ENCODE measurements around the gene OR4F15.
"Not testable (repeated sequence)": the region's sequence is repeated elsewhere in the genome, so short reads cannot be mapped to it uniquely, and the experiment has no call there.

The OR4F15 gene, protein sequence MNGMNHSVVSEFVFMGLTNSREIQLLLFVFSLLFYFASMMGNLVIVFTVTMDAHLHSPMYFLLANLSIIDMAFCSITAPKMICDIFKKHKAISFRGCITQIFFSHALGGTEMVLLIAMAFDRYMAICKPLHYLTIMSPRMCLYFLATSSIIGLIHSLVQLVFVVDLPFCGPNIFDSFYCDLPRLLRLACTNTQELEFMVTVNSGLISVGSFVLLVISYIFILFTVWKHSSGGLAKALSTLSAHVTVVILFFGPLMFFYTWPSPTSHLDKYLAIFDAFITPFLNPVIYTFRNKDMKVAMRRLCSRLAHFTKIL

DNA sequence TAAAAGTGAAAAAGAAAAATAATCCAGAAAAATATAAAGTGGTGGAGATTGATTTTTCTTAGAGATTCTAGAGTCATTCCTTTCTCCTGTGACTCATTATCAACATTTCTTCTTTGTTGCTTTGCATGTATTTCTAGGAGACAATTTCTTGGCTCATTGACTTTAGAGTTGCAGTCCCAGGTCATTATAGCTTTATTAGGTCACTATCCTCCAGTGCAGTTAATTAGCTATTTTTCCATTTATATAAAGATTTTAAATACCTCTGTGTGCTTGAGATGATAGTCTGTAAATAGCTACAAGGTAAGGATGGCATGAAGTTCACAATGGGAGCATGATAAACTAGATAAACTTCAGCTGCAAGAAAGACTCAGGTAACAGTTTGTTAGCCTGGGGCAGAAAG lies at the start of gene OR4F15:
OR4F15 (plus strand) TSS at position 301 of the 400 bp plus-strand sequence. CDS start 5,985 bp downstream, outside the sequence.
- DNase-seq = no peak

DNA sequence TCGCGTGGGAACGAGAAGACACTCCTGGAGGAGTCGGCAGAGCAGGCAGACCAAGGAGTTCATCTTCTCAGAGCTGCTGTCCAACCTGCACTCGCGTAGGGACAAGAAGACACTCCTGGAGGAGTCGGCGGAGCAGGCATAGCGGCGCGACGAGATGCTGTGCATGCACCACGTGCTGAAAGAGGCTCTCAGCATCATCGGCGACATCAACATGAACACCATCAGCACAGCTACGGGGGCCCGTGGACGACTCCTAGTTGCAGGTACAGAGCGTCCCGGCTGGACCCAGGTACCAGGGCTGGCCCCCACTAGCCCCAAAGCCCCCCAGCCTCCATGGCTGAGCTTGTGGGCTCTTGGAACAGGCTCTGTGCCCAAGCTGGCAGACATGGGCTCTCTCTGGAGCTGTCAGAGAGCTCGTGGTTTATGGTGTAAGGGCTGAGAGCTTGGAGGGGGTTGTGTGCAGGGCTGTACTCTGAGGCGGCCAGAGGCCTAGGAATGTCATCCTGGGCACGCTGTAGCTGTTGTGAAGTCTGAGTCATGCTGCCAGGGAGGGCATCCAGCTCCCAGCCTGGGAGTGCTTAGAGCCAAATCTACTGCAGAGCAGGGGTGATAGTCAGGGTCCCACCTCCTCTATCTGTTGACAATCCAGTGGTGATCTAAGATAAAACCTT lies 47.2 kb upstream of the OR4F15 start:
- DNase-seq = not testable (repeated sequence)

DNA sequence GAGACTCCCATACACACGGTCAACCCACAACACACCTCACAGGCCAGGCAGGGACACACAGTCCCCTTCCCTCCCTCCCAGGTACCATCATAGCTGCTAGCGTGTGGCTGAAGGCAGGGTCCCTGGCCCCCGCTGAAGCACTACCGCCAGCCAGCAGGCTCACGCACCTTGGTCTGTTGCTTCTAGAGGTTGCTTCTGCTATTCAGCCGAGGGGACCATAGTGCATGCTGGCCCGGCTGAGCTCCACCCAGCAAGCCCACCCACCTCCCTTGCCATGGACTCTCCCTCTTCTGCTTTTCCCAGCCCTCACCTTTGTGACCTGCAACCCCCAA lies 46.7 kb upstream of the OR4F15 start:
- DNase-seq = not testable (repeated sequence)

DNA sequence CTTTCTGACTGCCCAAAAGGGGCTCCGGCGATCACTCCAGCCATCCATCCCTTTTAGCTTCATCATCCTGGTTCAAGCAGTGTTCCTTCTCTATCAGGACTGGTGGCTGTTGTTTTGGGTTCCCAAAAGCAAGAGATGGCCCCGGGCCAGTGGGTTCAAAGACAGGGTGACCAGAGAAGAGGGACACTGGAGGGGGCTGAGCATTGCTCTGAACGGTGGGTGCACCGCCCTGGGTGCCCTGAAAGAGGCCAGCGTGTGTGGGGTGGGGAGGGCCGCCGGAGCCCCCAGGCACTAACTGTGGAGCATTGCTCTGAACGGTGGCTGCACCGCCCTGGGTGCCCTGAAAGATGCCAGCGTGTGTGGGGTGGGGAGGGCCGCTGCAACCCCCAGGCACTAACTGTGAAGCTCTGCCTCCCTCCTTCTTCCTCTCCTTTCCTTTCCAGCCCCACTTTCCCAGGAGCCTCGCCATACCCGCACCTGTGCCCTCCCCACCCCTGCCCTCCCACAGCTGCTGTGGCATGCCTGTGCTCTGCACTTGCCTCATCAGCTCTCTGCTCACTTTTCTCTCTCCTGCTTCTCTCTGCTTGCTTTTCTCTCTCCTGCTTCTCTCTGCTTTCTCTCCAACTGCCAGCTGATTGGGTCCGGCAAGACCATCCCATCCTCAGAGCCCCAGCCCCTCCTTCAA lies 46.1 kb upstream of the OR4F15 start:
- DNase-seq = no peak

DNA sequence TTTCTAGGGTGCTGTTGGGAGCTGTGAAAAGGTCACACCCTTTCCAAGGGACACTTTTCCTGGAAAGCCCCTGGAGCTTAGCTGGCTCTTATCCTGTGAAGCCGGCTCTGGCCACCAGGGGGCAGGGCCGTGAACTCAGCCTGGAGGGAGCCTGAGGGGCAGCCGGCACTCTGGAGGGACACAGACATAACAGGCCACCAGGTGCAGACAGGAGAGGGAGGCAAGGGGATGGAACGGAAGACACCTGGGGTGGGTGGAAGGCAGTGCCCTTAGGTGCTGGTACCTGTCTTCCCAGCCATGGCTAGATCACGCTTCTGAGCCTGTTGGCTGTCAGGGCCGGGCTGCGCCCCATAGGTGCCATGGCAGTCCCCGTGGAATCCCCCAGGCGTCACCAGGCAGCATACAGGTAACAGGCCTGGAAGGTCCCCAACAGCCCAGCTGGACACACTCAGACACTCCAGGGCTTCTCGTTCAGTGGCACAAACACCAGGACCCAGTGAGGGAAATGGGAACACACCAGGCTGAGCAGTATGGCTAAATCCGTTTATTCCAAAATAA lies 44.8 kb upstream of the OR4F15 start:
- DNase-seq = not testable (repeated sequence)

DNA sequence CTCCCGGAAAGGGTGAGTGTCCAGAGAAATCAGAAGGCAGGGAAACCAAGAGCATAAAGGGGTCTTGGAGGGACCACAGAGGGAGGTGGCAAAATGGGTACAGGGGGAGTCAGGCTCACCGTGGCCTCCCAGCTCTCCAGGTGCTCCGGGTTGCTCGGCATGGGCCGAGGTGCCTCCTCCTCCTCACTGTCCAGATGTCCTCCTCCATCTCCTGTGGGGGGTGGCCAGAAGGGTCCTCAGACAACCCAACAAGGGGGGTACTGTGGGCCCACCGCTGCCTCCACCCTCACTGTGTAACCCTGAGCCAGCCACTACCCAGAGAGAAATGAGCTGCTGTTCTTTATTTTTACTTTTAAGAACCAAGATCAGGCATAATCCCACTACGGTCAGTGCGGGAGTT lies 39.1 kb upstream of the OR4F15 start:
- DNase-seq = no peak

DNA sequence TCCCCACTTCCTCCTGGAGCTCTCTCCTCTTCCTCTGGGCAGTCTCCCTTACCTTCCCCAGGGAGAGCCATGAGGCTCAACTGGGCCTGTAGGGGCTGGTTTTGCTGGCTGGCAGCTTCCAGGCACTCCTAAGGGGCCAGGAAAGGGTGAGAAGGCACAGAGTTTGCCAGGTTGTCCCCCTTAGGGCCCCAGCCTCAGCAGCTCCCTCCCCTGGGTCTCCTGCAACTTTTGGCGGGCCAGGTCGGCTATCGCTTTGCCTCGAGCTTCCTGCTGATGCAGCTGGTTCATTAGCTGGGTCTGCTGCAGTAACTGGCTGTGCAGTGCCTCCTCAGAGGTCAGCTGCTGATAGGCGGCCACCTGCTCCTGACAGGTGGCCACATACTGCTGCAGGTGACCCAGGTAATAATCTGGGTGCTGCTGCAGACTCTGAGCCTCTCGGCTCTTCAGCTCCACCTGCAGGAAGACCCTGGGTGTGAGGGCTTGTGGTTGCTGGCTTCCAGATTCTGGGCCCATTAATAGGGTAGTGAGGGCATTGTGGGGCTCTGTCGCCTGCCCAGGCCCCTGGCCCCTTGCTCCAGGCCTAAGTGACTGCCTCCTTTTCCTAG lies 38.4 kb upstream of the OR4F15 start:
- DNase-seq = no peak

DNA sequence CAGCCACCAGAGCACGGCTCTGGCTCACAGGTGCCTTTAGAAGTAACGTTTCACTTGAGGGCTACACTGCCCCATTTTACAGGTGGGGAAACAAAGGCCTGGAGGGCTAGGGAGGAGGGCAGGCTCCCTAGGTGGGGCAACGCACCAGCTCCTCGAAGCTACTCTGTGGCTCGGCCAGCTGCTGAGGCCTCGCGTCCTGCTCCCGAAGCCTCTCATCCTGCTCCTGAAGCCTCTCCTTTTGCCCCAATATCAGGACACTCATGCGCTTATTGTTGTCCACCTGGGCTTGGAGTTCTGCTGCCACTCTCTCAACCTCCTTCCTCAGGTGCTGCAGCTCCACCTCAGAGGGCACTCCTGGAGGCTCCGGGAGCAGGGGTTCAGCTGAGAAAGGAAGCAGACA lies 36.9 kb upstream of the OR4F15 start:
- no peak for DNase-seq

DNA sequence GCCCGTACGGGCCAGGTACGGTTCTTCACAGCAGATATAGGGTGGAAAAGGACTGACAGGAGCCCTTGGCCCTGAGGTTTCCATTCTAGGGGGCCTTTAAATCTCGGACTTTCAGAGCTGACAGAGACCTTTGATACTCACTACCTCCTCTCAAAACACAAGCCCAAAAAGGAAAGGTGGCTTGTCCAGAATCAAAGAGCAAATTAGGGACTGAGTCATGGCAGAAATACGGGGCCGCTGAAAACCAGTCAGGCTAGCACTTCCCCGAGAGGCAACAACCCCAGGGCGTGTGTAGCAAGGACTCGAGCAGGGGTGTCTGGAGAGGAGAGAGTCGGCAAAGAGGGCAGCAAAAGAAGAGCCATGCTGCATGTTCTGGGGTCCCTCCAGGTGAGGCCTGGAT lies 33.4 kb upstream of the OR4F15 start:
- DNase-seq = not testable (repeated sequence)

DNA sequence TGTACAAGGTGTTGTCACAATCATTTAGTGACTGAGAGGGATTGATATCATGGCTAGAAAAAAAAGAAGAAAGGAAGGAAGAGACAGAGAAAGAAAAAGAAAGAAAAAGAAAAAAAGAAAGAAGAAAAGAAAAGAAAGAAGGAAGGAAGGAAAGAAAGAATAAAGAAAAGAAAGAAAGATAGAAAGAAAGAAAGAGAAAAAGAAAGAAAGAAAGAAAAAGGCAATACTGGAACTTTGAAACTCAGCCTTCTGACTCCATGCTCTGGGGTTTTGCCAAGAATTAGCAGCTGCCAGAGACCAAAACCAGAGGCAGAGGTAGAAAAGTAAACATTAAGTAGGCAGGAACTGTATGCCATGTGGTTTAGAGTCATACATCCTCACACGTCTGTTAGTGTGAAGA lies 31.8 kb upstream of the OR4F15 start:
- not testable (repeated sequence) for DNase-seq

DNA sequence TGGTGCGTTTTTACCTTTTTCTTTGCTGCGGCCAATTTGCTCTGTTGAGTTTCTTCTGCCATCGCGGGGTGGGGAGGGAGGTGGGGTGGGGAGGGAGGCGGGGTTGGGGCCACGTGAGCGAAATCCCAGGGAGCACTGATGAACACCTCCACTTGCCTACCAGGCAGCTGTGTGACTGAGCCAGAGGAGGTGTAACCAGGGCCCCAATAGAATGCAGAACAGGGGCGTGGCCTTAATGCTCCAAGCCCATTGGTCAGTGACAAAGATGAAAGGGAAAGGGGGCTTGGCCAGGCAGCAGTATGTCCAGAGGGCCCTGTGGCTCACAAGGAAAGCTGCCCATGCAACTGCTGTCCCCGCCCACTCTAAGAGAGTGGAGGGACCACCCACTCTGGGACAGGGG lies 30.1 kb upstream of the OR4F15 start:
- no peak for DNase-seq

DNA sequence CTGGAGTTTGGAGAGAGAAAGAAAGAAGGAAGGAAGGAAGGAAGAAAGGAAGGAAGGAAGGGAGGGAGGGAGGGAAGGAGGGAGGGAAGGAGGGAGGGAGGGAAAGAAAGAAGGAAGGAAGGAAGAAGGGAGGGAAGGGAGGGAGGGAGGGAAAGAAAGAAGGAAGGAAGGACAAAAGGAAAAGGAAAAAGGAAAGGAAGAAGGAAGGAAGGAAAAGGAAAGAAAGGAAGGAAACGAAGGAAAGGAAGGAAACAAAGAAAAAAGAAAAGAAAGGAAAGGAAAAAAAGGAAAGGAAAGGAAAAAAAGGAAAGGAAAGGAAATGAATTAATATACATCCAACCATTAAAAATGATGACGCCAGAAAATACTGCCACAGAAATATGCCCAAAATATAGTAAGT lies 27.4 kb upstream of the OR4F15 start:
- no peak for DNase-seq

DNA sequence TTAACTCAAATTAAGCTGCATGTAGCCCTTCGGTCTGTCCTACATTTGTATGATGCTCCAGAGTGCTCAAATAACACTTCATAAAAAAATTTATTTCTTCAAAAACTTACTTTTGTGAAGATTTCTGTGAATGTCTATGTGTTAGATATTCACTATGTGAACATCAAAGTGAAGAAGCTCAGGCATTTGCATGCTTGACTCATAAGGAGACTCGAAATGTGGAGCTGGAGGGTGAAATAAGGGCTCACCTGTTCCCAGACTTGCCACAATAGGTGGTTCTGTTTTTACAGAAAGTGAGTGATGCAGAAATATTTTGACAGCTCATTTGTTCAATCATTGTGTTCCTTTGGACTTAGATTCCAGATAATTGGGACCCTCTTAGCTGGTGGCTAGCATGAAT lies 25.6 kb upstream of the OR4F15 start:
- not testable (repeated sequence) for DNase-seq

DNA sequence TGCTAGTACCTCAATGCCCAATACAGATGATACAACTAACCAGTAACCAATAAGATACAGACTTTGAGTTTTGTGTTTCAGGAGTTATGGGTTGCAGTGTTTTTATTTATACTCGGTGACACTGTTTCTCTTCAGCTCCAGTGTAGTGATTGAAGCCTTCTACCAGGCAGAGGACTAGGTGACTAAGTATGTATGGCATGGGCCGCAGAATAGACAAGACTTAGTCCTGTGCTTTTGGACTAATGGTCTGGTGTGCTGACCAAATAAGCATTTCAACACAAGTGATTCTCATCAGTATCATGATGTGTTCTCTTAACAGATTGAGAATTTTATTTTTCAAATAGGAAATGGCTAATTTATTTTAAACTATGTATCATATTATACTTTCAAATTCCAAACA lies 24.0 kb upstream of the OR4F15 start:
- not testable (repeated sequence) for DNase-seq

DNA sequence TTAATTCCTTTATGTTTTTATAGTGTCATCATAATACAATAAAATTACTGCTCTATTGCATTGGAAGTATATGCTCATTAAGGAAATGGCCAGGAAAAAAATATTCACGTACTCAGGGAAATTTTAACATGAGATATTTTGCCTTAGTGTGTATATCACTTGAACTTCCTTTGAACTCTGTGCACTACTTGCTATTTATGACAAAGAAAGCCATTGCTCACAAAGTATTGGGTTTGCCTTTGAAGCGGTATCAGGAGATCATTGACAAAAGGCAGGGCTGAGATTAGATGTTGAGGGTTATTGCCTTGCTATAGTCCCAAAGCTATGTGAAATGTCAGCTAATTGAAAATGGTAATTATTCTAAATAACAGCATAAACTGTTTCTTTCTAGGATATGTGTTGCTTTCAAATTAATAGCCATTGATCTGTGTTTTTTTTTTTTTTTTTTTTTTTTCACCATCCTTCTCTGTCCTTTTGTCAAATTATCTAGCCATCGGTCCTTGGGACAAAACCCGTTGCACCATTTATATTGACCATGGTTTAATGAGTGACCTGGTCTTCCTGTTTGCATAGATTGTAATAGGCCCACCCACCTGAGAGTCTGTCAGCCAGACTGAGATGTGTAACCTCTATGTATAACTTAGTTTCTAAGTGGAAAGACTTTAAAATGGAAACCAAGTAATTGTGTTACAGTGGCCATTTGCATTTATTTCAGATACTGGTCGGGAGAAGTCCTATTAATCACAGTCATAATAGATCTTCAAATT lies 23.3 kb upstream of the OR4F15 start:
- DNase-seq = not testable (repeated sequence)

DNA sequence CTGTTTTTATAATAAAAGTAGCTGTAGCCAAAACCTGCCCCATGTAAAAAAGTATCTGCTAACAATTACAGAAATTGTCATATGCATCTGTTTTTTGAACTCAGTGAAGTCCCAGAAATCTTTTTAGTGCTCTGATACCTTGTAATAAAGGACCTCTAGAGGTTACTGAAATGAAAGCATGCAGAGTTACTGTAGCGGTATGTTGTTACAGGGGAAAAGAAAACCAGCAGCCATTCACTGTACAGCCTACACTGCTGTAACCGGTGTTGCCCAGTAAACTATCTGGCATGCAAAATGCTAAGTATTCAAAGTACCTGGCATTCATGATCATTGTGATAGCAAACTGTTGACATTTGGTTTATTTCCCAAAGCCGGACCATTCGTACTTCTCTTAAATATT lies 21.3 kb upstream of the OR4F15 start:
- not testable (repeated sequence) for DNase-seq

DNA sequence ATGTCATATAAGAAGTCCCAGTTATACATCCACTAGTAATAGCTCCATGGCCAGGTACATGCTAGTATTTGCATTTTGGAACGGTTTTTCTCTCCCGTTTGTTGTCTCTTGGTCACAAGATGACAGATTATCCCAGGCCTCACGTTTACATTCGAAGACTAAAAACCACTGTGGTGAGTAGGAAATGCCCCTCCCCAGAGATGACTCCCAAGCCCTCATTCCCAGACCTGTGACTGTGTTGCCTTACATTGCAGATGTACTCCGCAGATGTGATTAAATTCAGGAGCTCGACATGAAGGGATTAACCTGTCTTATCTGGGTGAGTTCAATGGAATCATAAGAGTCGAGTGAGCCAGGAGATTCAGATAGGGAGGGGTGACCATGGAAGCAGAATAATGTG lies 18.0 kb upstream of the OR4F15 start:
- DNase-seq = not testable (repeated sequence)

DNA sequence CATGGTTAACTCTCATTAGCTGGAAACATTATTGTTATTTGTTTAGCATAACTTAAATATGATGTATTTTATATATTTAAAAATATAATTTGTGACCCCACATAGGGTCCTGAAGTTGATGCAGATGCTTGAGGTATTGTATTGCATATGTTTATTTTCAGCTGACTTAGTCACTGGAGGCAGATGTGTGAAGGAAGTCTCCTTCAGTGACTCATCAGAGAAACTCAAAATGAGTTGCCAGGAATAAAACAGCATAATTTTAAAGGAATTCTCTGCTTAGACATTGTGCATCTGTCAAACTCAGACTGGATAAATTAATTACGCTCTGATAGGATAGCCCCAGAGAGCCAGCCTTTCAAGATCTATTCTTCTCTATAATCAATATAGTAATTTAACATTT lies 16.5 kb upstream of the OR4F15 start:
- no peak for DNase-seq

DNA sequence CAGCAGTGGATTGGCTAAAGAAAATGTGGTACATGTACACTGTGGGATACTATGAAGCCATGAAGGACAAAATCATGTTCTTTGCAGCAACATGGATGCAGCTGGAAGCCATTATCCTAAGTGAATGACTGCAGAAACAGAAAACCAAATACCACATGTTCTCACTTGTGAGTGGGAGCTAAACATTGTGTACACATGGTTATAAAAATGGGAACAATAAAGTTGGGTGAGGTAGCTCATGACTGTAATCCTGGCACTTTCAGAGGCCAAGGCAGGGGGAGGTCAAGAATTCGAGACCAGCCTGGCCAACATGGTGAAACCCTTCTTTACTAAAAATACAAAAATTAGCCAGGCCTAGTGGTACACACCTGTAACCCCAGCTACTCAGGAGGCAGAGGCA lies 12.3 kb upstream of the OR4F15 start:
- no peak for DNase-seq

DNA sequence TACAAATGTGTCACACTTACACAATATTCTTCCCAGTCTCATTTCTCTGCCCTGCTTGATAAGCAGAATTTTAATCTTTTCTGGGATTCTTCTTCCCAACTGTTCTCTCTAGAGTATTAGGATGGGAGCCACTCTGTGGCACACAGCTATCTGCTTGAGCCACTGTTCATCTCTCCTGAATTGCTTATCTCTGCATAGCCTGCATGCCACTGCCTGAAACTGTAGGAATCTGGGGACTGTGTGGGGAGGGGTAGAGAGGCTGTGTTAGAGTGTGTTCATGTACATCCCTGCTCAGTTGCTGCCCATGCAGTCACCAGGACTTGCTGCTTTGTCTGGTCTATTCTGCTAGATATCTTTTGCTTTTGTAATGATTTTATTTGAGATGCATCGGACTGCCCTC lies 11.0 kb upstream of the OR4F15 start:
- DNase-seq = no peak

DNA sequence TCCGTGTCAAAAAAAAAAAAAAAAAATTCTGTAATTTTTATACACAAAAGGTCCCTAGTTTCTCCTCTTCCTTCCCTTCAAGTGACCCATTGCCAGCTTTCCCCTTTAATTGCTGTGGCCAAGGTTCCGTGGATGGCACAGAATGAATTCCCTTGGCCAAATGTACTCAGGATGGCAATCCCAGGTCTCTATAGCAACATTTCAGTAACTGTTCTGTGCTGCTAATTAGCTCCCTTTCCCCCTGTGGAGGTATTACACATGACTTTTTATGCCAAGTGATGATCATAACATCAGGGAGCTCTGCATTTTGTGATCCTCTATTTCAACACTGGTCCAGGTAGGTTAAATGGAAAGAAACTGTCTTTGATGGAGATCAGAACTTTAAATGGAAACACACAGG lies 8.8 kb upstream of the OR4F15 start, which contains the start of gene OR4F6:
OR4F6 (plus strand) TSS at position 301 of the 400 bp plus-strand sequence. CDS start 2,211 bp downstream, outside the sequence.
- no peak for DNase-seq

DNA sequence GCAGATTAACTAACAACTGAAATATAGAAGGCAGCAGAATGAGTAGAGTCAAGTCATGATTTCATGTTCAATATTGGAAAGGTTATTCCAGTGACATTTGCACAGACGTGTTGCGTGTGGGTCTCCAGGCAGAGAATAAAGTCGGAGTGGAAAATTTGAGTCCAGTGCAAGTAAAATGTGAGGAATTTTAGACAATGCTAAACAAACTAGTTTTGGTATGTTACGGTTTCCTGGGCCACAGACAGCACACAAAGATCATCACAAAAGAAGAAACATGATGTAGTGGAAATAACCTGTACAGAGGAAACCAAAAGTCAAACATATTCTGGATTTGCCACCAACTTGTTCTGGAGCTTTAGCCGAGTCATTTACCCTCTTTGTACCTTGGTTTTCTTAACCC lies 8.3 kb upstream of the OR4F15 start:
- no peak for DNase-seq

Measured in activated naive CD4-positive, alpha-beta T cell treated with Interleukin-2 at 50 U/mL for 16 hours (primary cell).